Measurements from ENCODE around the gene SCARF1.
"Not testable (repeated sequence)": the region's sequence is repeated elsewhere in the genome, so short reads cannot be mapped to it uniquely, and the experiment has no call there.

The SCARF1 gene

GRCh38 chr17:1645207-1646171 is at the start of gene SCARF1:
Gene SCARF1, minus strand, starts transcription at chr17:1645732. Its CDS starts 35 bp downstream, at chr17:1645697.
- Mint-ChIP-seq H3K4me3 (peak within 1 kb of the TSS; percentile 85), H3K27ac (peak within 1 kb of the TSS; percentile 90), H3K9me3 (no peaks in the 10 kb centered on the region), H3K36me3 (ENCODE audit: low read depth) (no peaks in the 10 kb centered on the region), H3K27me3 (no peaks in the 10 kb centered on the region), H3K4me1 (ENCODE audit: low read depth) (peaks cover 46% of the 10 kb centered on the region)

DNA sequence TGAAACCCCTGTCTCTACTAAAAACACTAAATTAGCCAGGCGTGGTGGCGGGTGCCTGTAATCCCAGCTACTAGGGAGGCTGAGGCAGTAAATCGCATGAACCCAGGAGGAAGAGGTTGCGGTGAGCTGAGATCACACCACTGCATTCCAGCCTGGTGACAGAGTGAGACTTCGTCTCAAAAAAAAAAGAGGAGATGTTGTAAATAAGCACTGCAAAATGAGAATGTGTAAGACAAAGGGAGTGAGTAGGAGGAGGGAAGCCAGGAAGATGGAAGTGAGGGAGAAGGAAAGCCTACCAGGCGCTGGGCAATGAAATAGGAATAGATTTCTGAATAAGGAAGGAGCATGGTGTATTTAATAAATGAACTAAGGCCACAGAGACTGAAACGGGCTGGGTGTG is 47.8 kb upstream of the SCARF1 start:
- peaks cover 3% of the 10 kb centered on the region for H3K27me3 Mint-ChIP-seq
- no peaks in the 10 kb centered on the region for H3K9me3 Mint-ChIP-seq
- no peaks in the 10 kb centered on the region for H3K4me1 Mint-ChIP-seq (ENCODE audit: low read depth)
- no peaks in the 10 kb centered on the region for H3K36me3 Mint-ChIP-seq (ENCODE audit: low read depth)
- no peak overlapping the region for H3K27ac Mint-ChIP-seq
- H3K4me3 Mint-ChIP-seq = no peak overlapping the region

DNA sequence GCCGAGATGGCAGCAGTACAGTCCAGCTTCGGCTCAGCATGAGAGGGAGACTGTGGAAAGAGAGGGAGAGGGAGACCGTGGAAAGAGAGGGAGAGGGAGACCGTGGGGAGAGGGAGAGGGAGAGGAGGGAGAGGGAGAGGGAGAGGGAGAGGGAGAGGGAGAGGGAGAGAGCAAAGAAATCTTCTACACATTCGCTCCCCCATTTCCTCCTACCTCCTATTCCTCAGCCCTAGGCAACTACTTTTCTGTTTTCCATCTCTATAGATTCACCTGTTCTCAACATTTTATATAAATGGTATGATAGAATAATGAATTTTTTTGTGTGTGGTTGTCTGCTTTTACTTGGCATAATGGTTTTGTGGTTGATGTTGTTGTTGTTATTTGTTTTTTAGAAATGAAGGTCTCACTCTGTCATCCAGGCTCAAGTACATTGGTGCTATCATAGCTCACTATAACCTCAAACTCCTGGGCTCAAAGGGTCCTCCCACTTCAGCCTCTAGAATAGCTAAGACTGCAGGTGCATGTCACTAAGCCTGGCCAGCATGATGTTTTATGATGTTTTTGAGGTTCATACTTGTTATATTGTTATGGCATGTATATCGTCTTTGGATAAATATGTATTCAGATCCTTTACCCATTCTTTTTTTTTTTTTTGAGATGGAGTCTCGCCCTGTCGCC is 45.2 kb upstream of the SCARF1 start:
- H3K36me3 Mint-ChIP-seq (ENCODE audit: low read depth) = no peaks in the 10 kb centered on the region
- peaks cover 3% of the 10 kb centered on the region for H3K27me3 Mint-ChIP-seq
- no peak overlapping the region for H3K4me3 Mint-ChIP-seq
- no peaks in the 10 kb centered on the region for H3K9me3 Mint-ChIP-seq
- peaks cover 3% of the 10 kb centered on the region for H3K4me1 Mint-ChIP-seq (ENCODE audit: low read depth)
- H3K27ac Mint-ChIP-seq = no peak overlapping the region

GRCh38 chr17:1688405-1688804 is 42.9 kb upstream of the SCARF1 start:
- peaks cover 18% of the 10 kb centered on the region for H3K4me1 Mint-ChIP-seq (ENCODE audit: low read depth)
- H3K36me3 Mint-ChIP-seq (ENCODE audit: low read depth); H3K4me3 Mint-ChIP-seq; H3K27me3 Mint-ChIP-seq; H3K27ac Mint-ChIP-seq; H3K9me3 Mint-ChIP-seq: not testable (repeated sequence)

GRCh38 chr17:1686086-1686485 is 40.6 kb upstream of the SCARF1 start:
- H3K27ac Mint-ChIP-seq = no peak overlapping the region
- H3K4me3 Mint-ChIP-seq = no peak overlapping the region
- H3K9me3 Mint-ChIP-seq = no peaks in the 10 kb centered on the region
- H3K4me1 Mint-ChIP-seq (ENCODE audit: low read depth) = peaks cover 37% of the 10 kb centered on the region
- peaks cover 32% of the 10 kb centered on the region for H3K36me3 Mint-ChIP-seq (ENCODE audit: low read depth)
- H3K27me3 Mint-ChIP-seq = no peaks in the 10 kb centered on the region

DNA sequence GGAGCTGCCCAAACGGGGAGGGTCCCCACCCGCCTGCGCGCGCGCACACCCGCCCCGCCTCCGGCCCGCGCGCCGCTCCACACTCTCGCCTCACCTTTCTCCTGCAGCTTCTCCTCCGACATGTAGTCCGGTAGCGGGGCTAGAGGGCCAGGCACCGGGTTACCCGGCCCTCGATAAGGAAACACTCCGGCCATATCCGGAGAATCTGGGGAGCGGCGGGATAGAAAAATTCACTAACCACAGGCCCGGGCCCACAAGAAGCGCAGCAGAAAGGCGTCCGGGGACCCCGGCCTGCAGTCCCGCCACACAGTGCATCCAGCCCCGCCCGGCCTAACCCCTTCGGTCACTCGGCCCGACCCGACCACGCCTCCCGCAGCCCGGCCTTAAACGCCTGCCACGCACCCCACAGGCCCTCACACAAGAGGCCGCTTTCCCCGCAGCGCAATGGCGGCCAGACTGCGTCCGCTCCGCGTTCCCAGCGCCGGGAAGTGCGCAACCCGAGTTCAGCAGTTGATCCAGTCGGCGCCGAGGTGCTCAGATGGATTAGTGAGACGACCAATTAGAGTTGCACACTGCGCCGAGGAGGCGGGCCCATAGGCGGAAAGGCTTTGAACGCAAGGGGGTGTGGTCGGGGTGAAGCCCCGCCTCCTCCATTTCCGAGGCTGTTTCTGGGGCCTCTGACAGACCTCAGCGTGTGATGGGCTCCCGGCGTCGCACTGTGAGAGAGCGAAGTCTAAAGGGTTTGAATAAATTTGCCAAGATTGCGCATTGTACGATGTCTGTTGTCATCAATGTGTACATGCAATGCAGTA is 39.1 kb upstream of the SCARF1 start, which contains the start of gene PRPF8:
Gene PRPF8, minus strand, starts transcription at position 490 of the 812 bp plus-strand sequence. Its CDS starts 296 bp downstream, at position 194.
- H3K27ac Mint-ChIP-seq = peak within 1 kb of the TSS; percentile 99
- H3K4me3 Mint-ChIP-seq = peak within 1 kb of the TSS; percentile 98
- H3K4me1 Mint-ChIP-seq (ENCODE audit: low read depth) = peaks cover 49% of the 10 kb centered on the region
- H3K27me3 Mint-ChIP-seq = no peaks in the 10 kb centered on the region
- H3K36me3 Mint-ChIP-seq (ENCODE audit: low read depth) = peaks cover 47% of the 10 kb centered on the region
- no peaks in the 10 kb centered on the region for H3K9me3 Mint-ChIP-seq

DNA sequence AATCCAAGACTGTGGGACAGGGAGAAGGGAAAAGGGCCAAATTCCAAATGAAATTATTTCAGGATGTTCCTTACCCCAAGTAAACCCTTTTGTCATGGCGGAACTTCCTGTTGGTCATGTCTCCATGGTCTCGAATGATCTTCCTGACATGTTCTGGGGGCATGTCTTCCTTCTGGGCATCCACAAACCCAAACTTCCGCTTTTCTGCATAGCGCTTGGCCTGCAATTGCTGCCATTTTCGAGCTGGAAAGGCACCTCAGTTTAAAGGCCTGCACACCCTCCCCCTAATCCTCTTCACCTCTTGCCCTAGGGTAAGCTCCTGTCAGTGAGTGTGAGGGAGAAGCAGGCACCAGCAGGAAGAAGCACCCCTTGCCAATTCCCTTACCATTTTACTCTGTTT is 37.9 kb upstream of the SCARF1 start:
- H3K27ac Mint-ChIP-seq = peak overlapping the region; percentile 99
- H3K9me3 Mint-ChIP-seq = no peaks in the 10 kb centered on the region
- peaks cover 59% of the 10 kb centered on the region for H3K36me3 Mint-ChIP-seq (ENCODE audit: low read depth)
- peaks cover 49% of the 10 kb centered on the region for H3K4me1 Mint-ChIP-seq (ENCODE audit: low read depth)
- no peaks in the 10 kb centered on the region for H3K27me3 Mint-ChIP-seq
- peak overlapping the region; percentile 98 for H3K4me3 Mint-ChIP-seq

- H3K27ac Mint-ChIP-seq = no peak overlapping the region
- peaks cover 12% of the 10 kb centered on the region for H3K4me1 Mint-ChIP-seq (ENCODE audit: low read depth)
- no peaks in the 10 kb centered on the region for H3K27me3 Mint-ChIP-seq
- H3K36me3 Mint-ChIP-seq (ENCODE audit: low read depth) = peaks cover 83% of the 10 kb centered on the region
- H3K9me3 Mint-ChIP-seq = no peaks in the 10 kb centered on the region
- no peak overlapping the region for H3K4me3 Mint-ChIP-seq
Observed at GRCh38 chr17:1676401-1676800, 30.9 kb upstream of the SCARF1 start.

DNA sequence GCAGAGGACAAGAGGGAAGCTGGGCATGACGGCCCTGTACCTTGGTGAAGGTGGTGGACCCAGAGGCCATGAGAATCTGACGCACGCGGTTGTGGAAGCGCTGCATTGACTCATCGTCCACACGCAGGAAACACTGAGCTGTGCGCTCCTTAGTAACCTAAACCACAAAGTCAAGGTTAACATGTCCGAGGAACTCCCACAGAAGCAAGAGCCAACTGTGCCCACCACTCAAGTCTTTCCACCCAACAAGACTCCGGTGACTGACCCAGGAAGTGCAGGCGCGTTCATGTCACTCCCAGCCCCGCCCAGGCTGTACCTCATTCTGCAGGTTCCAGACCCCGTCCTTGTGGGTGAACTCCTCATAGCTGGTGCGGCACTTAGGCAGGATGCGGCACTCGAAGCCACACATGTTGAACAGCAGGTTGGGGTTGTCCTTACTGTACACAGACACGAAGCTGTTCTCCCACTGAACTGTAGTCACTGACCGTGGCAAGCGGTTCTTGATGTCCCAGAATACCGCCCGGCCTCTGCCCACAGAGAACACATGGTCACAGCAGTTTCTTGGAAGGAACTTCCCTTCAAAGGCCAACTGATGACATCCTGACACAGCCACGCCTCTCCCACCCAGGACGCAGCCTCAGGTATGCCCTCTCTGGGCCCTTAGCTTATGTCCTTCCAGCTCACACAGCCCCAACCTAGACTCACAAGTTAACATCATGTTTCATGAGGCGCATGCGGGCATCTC is 27.7 kb upstream of the SCARF1 start:
- H3K36me3 Mint-ChIP-seq (ENCODE audit: low read depth) = peaks cover 80% of the 10 kb centered on the region

DNA sequence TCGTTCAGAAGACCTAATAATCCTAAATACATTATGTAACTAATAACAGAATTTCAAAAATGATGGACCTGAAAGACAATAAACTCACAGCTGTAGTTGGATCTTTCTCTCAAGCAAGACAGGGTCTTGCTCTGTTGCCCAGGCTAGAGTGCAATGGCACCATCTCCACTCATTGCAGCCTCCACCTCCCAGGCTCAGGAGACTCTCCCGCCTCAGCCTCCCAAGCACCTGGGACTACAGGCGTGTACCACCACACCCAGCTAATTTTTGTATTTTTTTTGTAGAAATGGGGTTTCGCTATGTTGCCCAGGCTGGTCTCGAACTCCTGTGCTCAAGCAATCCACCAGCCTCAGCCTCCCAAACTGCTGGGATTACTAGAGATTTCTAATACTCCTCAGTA is 18.4 kb upstream of the SCARF1 start:
- H3K4me1 Mint-ChIP-seq (ENCODE audit: low read depth); H3K9me3 Mint-ChIP-seq; H3K4me3 Mint-ChIP-seq; H3K27me3 Mint-ChIP-seq: not testable (repeated sequence)
- Mint-ChIP-seq H3K36me3 (ENCODE audit: low read depth) (peaks cover 76% of the 10 kb centered on the region), H3K27ac (peak overlapping the region; percentile 45)

More for the DNA sequence above, 27.7 kb upstream of the SCARF1 start:
- no peaks in the 10 kb centered on the region for H3K27me3 Mint-ChIP-seq
- peaks cover 11% of the 10 kb centered on the region for H3K4me1 Mint-ChIP-seq (ENCODE audit: low read depth)
- H3K27ac Mint-ChIP-seq = peak overlapping the region; percentile 12
- H3K4me3 Mint-ChIP-seq = no peak overlapping the region
- H3K9me3 Mint-ChIP-seq = no peaks in the 10 kb centered on the region

DNA sequence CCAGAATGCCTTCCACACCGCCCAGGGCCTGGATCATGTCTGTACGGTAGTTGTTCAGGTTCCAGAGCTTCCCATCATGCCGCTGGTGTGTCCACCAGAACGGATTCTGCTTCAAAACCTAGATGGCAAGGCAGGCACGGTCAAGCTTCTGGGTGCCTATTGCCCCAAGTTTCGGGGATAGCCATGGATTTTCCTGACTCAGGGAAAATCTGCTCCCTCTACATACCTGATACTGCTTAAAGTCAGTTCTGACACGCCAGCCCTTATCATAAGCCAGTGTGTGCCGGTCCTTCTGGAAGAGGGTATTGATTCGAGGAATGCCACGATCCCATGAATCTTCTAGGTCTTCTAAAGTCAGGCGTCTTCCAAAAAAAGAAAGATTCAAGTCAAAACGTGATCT is 15.5 kb upstream of the SCARF1 start:
- H3K4me1 Mint-ChIP-seq (ENCODE audit: low read depth) = no peaks in the 10 kb centered on the region
- H3K4me3 Mint-ChIP-seq = no peak overlapping the region
- no peaks in the 10 kb centered on the region for H3K9me3 Mint-ChIP-seq
- H3K36me3 Mint-ChIP-seq (ENCODE audit: low read depth) = peaks cover 81% of the 10 kb centered on the region
- no peaks in the 10 kb centered on the region for H3K27me3 Mint-ChIP-seq
- H3K27ac Mint-ChIP-seq = no peak overlapping the region

DNA sequence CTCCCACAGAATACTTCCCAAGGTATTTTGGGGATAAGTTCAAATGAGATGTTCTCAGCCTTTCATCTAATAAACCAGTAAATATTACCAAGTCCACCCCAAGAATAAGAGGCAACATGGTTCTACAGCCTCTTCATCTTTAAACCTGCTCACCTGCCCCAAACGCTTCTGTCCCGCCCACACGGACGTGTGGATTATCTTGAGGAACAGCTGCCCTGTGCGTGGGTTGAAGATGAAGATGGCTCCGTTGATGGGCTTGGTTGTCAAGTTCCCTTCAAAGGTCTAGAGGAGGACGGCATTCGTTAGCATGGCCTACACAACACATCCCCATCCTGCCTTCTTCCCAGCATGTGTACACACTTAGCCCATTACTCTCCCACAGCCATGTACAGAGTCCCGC is 12.6 kb upstream of the SCARF1 start:
- no peak overlapping the region for H3K4me3 Mint-ChIP-seq
- H3K36me3 Mint-ChIP-seq (ENCODE audit: low read depth) = peaks cover 80% of the 10 kb centered on the region
- H3K9me3 Mint-ChIP-seq = no peaks in the 10 kb centered on the region
- no peaks in the 10 kb centered on the region for H3K27me3 Mint-ChIP-seq
- H3K27ac Mint-ChIP-seq = no peak overlapping the region
- no peaks in the 10 kb centered on the region for H3K4me1 Mint-ChIP-seq (ENCODE audit: low read depth)

- no peaks in the 10 kb centered on the region for H3K27me3 Mint-ChIP-seq
- no peak overlapping the region for H3K27ac Mint-ChIP-seq
- H3K4me3 Mint-ChIP-seq = no peak overlapping the region
- H3K36me3 Mint-ChIP-seq (ENCODE audit: low read depth) = peaks cover 71% of the 10 kb centered on the region
- peaks cover 12% of the 10 kb centered on the region for H3K4me1 Mint-ChIP-seq (ENCODE audit: low read depth)
- H3K9me3 Mint-ChIP-seq = no peaks in the 10 kb centered on the region
Observed at GRCh38 chr17:1653735-1654134, 8.2 kb upstream of the SCARF1 start.

- H3K27me3 Mint-ChIP-seq, H3K27ac Mint-ChIP-seq, H3K9me3 Mint-ChIP-seq, H3K4me3 Mint-ChIP-seq: not testable (repeated sequence)
- Mint-ChIP-seq H3K4me1 (ENCODE audit: low read depth) (peaks cover 18% of the 10 kb centered on the region), H3K36me3 (ENCODE audit: low read depth) (peaks cover 62% of the 10 kb centered on the region)
Observed at GRCh38 chr17:1652794-1653193, 7.3 kb upstream of the SCARF1 start.

Measured in stimulated activated naive CD8-positive, alpha-beta T cell treated with anti-CD3 and anti-CD28 coated beads, Interleukin-15, Interleukin-2, amounts not matched to agents 100 ng/mL and 50 ng/mL, for 24 hours (primary cell).